ENCODE results near the gene ARHGEF4.
"Not testable (repeated sequence)": the region's sequence is repeated elsewhere in the genome, so short reads cannot be mapped to it uniquely, and the experiment has no call there.

The ARHGEF4 gene

DNA sequence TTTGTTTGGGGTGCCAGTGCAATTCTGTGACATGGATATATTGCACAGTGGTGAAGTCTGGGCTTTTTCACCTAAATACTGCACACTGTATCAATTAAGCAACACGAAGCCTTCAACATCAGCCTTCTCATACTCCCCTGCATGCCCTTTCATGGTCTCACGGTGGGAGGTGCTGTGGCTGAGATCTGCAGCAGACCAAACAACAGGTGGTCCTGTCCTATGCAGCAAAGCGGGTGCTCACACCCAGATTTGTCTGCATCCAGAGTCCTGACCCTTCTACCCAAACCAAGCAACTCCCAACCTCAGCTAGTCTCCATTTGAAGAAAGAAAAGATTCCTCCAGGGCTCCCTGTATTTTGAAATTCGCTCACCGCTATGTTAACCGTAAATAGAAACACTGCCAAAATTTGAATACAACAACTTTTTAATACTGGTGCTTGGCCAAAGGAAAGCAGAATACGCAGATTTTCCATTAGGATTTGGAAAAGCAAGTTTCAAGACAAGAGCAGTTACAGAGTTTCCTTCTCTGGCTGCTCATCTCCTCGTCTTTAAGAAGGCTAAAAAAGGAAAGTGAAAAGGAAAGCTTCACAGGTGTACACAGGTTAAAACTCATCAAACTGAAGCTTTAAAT, 221.6 kb downstream of the ARHGEF4 start:
- DNase-seq, result no peak

DNA sequence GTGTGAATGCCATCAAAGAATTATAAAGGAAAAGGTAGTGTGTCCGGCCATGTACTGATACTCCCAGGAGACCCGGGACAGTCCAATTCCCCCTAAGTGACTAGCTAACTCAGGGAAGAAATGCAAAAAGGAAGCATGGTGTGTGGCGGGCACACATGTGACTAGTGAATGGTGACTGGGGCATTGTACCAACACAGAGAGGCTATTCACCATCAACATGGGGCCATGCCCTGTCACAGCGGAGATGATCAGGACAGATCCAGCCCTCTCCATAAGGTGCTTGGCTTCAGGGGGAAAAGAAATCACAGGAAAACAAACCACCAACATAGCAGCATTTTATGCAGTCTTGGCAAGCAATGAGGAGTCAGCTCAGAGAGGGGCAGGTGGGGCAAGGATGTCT, 222.2 kb downstream of the ARHGEF4 start:
- no peak for DNase-seq

DNA sequence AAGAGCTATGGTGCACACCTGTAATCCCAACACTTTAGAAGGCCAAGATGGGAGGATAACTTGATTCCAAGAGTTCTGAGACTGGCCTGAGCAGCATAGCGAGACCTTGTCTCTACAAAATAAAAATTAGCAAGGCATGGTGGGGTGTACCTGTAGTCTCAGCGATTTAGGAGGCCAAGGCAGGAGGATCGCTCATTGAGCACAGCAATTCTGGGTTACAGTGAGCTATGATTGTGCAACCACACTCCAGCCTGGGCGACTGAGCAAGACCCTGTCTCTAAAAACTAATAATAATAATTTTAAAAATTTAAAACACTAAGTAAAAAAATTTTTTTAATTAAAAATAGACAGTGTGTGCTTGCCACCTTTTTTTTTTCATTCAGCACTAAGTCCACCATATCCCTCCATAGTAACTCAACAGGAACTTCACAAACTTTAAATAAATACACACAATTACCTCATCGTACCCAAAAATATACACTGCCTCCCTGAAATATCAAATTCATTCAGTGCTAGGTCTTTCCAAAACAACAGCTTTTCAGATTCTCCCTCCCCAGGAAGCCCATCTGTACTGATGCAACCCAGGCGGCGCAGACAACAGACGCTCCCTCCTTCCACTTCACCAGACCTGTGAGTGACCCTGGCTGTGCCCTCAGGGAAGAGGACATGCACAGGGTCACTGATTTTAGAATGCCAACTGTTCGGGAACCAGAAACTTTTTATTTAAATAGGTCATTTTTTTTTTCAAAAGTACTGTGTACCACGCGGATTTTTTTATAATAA, 227.0 kb downstream of the ARHGEF4 start:
- DNase-seq, result no peak

DNA sequence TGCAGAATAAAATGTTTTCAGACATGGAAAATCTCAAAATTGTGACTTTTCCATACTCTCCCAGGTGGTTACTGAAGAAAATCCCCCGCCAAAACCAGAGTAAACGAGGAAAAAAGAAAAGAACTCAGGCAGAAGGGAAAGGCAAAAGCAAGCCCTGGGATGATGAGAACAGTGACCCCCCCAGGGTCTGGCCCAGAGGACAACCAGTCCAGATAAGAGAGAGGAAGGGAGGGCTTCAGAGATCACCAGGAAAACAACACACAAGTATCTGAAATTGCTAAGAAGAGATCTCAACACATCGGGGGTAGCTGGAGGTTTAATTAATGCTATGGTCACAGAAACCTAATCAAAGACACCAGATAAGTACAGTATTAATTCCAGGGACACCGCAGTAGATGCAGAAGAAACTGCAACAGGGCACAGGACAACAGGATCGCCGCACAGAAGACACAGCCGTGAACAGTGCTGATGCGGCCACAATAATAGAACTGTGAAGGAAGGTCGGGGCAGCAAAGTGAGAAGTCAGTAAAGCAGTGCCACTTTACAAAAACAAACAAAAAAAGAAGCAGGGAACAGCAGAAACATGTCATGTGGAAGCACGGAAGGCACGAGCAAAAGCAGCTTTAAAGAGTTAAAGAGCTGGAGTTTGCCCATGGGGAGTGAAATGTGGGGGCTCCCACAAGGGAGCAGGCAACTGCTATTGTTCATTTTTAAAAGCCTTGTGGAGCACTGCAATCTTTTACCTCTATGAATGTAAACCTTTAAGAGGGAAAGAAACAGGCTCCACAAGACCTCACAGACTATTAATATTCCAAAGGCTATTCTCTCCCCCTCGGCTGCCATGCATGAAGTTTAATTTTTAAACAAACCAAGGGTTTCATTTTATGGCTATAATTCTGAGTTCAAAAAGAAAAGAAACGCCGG, 228.1 kb downstream of the ARHGEF4 start:
- no peak for DNase-seq

DNA sequence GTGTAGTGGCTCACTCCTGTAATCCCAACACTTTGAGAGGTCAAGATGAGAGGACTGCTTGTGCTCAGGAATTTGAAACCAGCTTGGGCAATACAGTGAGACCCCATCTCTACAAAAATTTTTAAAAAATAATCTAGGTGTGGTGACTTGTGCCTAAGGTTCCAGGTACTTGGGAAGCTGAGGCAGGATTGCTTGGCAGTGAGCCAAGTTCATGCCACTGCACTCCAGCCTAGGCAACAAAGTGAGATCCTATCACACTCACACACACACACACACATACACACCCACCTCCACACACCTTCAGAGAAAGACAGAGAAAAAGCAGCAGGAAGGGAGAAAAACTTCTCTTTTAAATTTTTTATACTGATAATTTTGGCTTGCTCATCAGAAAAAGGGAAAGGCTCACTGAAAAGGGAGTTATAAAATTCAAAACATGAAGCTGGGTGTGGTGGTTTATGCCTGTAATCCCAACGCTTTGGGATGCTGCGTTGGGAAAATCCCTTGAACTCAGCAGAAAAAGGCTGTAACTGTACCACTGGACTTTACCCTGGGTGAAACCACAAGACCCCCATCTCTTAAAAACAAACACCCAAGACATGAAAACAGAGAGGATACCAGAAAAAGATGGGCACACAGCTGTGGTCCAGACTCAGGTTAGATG, 230.9 kb downstream of the ARHGEF4 start:
- no peak for DNase-seq

DNA sequence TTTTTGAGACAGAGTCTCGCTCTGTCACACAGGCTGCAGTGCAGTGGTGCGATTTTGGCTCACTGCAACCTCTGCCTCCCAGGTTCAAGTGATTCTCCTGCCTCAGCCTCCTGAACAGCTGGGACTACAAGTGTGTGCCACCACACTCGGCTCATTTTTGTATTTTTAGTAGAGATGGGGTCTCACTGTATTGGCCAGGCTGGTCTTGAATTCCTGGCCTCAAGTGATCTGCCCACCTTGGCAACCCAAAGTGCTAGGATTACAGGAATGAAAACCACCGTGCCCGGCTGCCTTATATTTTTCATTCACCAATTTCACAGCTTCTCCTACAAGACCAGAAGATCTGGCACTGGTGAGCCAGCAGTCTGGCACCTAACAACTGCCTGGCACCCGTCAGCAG, 231.5 kb downstream of the ARHGEF4 start:
- DNase-seq, result not testable (repeated sequence)

DNA sequence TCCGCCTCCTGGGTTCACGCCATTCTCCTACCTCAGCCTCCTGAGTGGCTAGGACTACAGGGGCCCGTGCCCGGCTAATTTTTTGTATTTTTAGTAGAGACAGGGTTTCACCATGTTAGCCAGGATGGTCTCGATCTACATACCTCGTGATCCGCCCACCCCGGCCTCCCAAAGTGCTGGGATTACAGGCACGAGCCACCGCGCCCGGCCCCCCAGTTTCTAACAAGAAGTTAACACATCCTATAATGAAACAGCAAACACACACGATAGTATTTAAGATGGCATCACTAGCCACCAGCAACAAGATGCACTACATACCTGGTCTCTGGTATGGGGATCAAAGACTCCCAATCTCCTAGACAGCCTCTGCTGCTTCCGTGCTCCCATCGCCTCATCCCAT, 238.9 kb downstream of the ARHGEF4 start:
- DNase-seq, result not testable (repeated sequence)

DNA sequence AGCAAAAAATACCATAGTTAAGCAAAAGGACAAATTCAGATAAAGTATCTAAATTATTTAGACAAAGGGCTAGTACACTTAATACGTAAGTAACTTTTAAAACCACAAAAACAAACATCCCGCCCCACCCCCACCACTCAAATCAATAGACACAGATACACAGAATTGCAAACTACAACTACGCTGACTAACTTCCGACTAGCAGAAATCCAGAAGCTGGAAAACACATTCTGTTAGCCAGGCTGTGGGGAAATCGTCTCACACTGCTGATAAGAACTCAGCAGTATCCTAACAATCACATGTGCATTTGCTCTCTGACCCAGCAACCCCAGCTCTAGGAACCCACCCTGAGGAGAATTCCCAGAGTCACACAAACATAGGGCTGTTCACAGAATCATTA, 240.0 kb downstream of the ARHGEF4 start:
- DNase-seq, result no peak

DNA sequence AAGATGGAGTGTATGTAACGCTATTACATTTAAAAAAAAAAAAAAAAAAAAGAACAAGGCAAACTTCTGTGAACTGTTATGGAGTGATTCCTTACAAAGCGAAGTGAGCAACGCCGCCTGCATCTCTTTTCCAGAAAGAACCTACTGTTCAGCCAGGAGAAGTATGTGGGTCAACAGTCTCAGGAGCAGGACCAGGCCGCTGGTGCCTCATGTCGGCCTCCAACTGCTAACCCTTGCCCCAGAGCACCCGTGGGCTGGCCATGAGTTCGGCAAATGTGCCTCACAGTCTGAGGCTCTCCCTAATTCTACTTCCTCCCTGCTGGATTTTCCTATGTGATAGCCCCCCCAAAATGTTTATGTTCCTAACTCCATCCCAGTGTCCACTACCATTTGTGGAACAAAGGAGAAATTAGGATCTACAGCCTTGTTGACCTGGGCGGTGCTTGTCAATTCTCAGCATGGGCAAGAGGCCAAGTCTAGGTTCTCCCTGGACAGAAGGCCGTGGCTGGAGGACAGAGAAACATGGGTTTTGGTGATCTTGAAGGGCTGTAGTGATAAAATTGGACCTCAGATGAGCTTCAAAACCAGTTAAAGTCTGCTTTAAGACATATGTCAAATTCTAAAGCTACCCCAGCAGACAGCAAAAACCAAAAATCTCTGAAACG, 240.6 kb downstream of the ARHGEF4 start:
- DNase-seq, result no peak

DNA sequence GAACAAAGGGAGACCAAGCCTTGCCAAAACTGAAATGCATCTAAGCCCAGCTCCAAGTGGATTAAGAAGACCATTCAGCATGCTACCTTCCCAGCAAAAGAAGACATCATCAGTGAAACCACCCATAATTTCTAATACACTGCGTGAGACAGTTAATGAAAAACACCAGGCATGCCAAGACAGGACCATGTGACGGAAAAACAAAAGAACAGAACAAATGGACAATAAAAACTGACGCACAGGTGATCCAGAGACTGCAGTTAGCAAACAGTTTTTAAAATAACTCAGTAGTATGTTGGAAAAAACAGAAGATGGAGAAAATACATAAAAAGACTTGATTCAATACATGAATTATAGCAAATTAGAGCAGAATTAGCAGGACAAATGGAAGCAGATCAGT, 241.3 kb downstream of the ARHGEF4 start:
- no peak for DNase-seq

DNA sequence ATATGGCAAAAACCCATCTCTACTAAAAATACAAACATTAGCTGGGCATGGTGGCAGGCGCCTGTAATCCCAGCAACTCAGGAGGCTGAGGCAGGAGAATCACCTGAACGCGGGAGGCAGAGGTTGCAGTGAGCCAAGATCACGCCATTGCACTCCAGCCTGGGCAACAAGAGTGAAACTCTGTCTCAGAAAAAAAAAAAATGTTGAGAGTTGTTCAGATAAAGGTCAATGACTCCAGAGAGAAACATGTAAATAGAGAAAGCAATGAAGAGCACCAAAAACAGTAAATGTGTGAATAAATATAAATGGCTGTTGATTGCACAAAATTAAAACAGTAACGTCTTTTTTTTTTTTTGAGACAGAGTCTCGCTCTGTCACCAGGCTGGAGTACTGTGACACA, 243.2 kb downstream of the ARHGEF4 start:
- DNase-seq, result not testable (repeated sequence)

DNA sequence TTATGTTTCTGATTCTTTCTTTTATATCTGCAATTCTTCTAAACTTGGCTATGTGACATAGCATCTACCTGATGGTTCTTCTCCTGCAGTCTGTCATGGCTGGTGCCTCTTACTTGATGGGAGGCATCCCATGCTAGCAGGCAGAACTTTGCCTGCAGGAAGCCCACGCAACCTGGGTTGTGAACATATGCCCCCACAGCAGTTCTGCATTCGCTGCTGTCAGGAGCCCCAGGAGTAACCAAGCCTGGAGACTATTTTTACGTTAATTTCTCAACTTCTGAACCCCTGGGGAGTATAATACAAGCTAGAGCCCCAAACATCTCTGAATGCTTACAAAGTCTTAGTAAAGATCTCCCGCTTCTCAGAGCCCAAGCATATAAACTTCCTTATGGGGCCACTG, 244.5 kb downstream of the ARHGEF4 start:
- DNase-seq, result no peak

DNA sequence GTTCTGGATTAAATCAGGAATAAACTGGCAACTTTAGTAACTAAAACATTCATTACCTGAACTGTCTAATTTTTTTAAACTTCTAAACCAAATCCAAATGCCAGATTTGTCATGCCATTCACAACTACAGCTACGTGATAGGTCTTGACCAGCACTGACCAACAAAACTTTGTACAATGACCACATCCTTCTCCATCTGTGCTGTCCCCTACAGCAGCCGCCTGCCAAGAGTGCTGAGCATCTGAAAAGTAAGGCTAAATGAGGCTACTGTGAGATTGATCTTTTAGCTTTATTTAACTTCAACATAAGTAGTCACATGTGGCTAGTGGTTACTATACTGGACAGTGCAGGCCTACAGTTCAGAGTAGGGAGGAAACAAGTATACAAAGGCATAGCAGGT, 248.9 kb downstream of the ARHGEF4 start:
- no peak for DNase-seq

DNA sequence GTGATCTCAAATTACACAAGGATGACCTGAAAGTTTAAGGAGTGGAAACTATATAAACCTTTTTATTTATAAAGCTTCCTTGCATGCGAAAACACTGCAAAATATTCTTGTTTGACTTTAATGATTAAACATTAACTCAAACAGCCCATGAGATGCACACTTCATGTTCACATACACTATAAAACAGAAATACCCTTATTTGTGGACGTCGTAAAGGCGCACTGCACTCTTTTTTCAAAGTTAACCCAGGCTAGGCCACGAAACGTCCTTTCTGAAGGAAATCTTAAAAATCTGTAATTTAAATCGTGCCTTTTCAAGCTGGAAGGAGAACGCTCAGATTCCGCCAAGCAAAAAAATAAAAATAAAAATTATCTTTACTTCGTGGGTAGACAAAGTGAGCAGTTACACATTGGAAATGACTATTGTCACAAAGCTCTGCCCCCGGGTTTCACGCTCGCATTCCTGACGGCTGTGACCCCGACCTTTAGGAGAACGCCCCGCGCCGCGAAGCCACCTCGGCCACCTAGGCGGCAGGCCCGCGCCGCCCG, 255.8 kb downstream of the ARHGEF4 start:
- DNase-seq, result no peak

DNA sequence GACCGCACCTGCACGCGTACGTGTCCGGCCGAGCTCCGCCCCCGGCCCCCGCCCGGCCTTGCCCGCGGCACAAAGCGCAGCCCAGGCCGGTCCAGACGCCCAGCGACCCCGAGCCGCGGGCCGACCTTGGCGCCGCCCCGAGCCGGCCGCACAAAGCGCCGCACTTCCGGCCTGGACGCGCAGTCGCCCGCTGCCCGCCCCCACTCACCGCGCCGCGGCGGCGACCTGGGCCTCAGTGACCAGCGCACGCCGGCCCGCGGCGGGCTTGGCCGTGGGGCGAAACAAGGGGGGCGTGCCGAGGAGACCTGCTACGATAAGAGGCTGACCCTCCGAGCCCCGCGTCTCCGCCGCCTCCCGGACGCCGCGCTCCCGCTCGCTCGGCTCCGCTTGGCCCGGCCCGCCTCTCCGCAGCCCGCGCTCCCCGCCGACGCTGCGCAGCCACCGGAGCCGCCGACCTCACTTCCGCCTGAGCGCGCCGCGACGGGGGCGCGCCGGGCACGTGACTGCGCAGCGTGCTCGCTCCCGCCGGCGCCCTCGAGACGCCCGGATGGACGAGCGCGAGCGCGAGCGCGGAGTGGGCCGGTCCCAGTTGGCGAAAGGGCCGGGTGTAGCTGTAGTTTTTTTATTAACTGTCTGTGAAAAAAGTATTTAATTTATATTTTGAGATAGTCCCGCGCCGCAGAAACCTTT, 256.4 kb downstream of the ARHGEF4 start, which contains the start of gene FAM168B:
Gene FAM168B (minus strand): TSS at position 455 of the 690 bp plus-strand sequence. CDS start 10,814 bp downstream, outside the sequence.
- peak; percentile 77 to 89 (median 77) for DNase-seq

DNA sequence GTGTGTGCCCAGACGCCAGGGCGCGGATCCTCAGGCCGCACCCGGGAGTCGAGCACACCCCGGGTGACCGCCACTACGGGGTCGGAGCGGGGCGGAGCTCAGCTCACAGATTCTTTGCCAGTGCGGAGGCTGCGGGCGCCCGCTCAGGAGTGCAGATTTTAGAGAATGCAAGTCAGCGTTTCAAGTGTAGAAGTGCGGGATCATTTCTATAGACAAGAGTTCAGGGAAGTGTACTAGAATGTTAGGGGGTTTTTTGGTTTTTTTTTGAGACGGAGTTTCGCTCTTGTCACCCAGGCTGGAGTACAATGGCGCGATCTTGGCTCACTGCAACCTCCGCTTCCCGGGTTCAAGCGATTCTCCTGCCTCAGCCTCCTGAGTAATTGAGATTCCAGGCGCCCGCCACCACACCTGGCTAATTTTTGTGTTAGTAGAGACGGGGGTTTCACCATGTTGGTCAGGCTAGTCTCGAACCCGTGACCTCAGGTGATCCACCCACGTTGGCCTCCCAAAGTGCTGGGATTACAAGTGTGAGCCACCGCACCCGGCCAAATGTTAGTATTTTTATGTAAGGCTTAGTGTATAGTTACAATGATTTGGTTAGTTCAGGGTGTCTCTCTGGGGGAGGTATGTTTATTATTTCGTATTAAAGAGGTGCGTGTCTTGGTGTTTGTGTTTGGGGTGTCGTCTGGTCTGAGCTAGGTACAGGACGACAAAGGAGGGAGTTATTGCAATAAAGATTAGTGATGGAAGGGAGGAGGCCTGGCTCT, 257.2 kb downstream of the ARHGEF4 start:
- peak in 1 of 5 donors; percentile 47 for DNase-seq

DNA sequence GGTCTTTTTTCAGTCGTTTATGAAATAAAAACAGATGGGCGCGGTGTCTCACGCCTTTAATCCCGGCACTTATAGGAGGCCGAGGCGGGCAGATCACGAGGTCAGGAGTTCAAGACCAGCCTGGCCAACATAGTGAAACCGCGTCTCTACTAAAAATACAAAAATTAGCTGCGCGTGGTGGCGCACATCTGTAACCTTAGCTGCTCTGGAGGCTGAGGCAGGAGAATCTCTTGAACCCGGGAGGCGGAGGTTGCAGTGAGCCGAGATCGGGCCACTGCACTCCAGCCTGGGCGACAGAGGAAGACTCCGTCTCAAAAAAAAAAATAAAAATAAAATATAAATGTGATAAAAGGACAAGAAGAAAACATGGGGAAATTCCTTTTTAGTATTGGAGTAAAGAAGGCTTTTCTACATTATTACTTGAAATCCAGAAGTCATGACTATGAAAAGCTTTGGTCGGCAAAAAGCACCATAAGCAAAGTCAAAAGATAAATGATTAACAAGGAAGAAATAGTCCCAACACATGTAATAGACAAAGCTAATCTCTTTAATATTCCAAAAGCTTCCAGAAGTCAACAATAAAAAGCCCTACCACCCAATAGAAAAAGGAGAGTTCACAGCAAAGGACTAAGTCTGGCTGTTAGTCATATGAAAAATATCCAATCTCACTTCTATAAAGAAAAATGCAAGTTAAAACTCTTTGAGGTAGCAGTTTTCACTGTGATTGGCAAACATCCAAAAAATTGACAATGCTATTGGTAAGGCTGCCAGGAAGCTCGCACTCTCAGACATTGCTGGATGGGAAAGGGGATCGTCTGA, 258.0 kb downstream of the ARHGEF4 start:
- DNase-seq, result no peak

Data from T-helper 1 cell (primary cell).